Measurements from ENCODE around the gene SLC27A4.

DNA sequence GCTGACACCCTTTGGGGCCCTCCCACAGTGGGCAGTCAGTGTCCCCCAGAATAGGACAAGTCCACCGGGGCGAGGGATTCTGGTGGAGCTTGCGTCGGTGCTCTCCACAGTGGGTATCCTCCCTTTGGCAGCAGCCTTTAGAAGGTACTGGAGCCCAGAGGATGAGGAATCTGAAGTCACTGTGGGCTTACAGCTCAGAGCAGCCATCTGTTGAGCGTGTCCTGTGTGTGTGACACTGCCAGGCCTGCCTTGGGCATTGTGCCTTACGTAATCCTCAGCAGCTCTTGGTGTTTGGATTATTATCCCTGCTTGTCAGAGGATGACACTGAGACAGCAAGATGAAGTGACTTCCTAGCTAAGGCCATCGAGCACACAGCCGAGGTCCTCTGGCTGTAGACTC, 43.5 kb downstream of the SLC27A4 start:
- TF ChIP-seq, protein P1, sequence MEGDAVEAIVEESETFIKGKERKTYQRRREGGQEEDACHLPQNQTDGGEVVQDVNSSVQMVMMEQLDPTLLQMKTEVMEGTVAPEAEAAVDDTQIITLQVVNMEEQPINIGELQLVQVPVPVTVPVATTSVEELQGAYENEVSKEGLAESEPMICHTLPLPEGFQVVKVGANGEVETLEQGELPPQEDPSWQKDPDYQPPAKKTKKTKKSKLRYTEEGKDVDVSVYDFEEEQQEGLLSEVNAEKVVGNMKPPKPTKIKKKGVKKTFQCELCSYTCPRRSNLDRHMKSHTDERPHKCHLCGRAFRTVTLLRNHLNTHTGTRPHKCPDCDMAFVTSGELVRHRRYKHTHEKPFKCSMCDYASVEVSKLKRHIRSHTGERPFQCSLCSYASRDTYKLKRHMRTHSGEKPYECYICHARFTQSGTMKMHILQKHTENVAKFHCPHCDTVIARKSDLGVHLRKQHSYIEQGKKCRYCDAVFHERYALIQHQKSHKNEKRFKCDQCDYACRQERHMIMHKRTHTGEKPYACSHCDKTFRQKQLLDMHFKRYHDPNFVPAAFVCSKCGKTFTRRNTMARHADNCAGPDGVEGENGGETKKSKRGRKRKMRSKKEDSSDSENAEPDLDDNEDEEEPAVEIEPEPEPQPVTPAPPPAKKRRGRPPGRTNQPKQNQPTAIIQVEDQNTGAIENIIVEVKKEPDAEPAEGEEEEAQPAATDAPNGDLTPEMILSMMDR (IDR thresholded peaks at IDR 0.05), result no peak
- no peak for TF ChIP-seq POLR2A (IDR thresholded peaks at IDR 0.05)
- no peak for TF ChIP-seq POLR2AphosphoS5 (IDR thresholded peaks at IDR 0.05)
